ACHN (cell line): ENCODE measurements around the gene FGF11.
"Not testable (repeated sequence)": the region's sequence is repeated elsewhere in the genome, so short reads cannot be mapped to it uniquely, and the experiment has no call there.

Experiments
- DNase-seq: peaks from one replicate; pipeline ENCODE4 v3.0.0-alpha.2; 2015
- in situ Hi-C: cut with HindIII; loops from 2 replicates; pipeline ENCODE4 v1.10.0; 2017; ENCODE audit warnings: low sequenced_read_pairs, low pct_ligation_motif_present, low pct_unique_long_range_greater_than_20kb

Gene FGF11

GRCh38 chr17:7470457-7470973, 31.2 kb downstream of the FGF11 start:
- in situ Hi-C loops, DNase-seq: not testable (repeated sequence)

DNA sequence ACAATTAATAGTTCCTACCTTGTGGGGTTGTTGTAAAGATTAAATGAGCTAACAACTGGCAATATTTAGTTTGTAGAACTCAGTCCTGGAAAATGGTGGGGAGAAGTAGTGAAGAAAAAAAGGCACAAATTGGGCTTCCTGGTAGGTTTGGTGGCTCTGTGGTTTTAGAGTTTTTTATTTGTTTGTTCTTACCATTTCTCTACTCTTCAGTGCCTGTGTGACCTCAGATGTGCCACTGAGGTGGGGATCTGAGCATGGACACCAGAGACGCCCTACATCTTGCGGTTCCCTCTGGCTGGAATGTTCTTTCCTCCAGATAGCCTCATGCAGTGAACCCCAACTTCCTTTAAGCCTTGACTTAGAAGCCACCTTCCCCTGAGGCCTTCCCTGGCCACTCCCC, 32.4 kb downstream of the FGF11 start:
- no peak for DNase-seq
- in situ Hi-C loops, result no loop called here

DNA sequence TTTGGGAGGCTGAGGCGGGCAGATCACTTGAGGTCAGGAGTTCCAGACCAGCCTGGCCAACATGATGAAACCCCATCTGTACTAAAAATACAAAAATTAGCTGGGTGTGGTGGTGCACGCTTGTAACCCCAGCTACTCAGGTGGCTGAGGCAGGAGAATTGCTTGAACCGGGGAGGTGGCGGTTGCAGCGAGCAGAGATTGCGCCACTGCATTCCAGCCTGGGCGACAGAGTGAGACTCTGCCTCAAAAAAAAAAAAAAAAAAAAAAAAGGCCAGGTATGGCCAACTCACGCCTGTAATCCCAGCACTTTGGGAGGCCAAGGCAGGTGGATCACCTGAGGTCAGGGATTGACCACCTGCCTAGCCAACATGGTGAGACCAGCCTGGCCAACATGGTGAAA, 35.5 kb downstream of the FGF11 start:
- DNase-seq, in situ Hi-C loops: not testable (repeated sequence)

DNA sequence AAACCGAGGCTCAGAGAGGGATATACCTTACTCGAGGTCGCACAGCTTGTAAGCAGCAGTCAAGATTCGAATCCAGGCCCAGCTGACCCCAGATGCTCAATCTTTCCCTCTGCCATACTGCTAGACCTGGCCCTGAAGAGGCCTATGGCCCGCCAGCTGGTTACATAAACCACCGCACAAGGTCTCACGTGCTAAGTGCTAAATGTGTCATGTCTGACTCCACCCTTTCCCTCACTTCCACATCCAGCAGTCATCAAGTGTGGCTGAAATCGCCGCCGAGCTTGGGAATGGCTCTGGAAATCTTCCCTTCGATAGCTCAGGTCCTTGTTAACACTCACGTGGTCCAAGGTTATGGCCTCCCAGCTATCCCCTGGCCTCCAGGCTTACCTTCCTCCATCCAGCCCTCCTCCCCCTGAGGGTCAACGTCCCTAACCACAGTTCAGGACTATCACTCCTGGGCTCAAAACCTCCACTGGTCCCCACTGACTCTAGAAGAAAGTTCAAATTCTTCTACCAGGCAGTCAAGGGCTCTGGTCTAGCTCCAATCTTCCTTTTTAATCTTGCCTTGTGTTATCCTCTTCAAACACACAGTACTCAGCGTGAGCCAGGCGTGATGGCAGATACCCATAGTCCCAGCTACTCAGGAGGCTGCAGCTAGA, 36.6 kb downstream of the FGF11 start:
- no peak for DNase-seq
- in situ Hi-C loops, result no loop called here

GRCh38 chr17:7476494-7476893, 37.2 kb downstream of the FGF11 start:
- in situ Hi-C loops, result no loop called here
- peak; percentile 38 for DNase-seq

GRCh38 chr17:7476951-7477350, 37.6 kb downstream of the FGF11 start:
- no peak for DNase-seq
- in situ Hi-C loops, result no loop called here

- in situ Hi-C loops, result no loop called here
- DNase-seq, result no peak
Observed at GRCh38 chr17:7477392-7478275, 38.3 kb downstream of the FGF11 start.

- peak; percentile 37 for DNase-seq
- in situ Hi-C loops, result no loop called here
Observed at GRCh38 chr17:7478276-7479212, 39.2 kb downstream of the FGF11 start.

GRCh38 chr17:7479213-7480088, 40.1 kb downstream of the FGF11 start, which contains the start of gene ZBTB4:
Gene ZBTB4, minus strand, starts transcription at chr17:7479631. Its CDS starts 12,830 bp downstream, at chr17:7466801.
- DNase-seq, result peak; percentile 55
- in situ Hi-C loops, result no loop called here

DNA sequence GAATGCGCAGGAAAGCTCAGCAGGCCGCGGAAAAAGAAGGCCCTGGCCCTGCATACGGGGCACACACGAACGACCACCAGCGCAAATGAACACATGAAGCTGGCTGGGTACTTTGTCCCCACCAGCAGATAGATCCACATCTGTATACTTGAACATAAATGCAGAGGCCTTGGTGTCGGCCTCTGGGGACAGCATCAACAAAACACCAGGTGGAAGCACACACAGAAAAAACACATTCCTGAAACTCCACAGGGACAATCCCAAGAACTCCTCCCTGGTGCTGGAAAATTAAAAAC, 40.7 kb downstream of the FGF11 start:
- in situ Hi-C loops, result no loop called here
- no peak for DNase-seq

- in situ Hi-C loops, DNase-seq: not testable (repeated sequence)
Observed at GRCh38 chr17:7481275-7481674, 42.0 kb downstream of the FGF11 start, which contains the start of gene SLC35G6. Gene SLC35G6, plus strand, starts transcription at chr17:7481446. Its CDS starts 71 bp downstream, at chr17:7481517.

- DNase-seq, in situ Hi-C loops: not testable (repeated sequence)
Observed at GRCh38 chr17:7481842-7482741, 42.8 kb downstream of the FGF11 start.

DNA sequence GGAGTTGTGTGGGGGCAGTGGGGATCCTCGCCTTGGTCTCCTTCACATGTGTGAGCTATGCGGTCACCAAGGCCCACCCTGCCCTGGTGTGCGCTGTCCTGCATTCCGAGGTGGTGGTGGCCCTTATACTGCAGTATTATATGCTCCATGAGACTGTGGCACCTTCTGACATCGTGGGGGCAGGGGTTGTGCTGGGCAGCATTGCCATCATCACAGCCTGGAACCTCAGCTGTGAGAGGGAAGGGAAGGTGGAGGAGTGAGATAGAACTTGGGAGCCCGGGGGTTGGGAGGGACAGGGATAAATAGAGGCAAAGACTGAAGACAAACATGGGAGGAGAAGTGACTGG, 43.4 kb downstream of the FGF11 start:
- in situ Hi-C loops, DNase-seq: not testable (repeated sequence)

GRCh38 chr17:7483255-7484066, 44.1 kb downstream of the FGF11 start:
- peak; percentile 92 for DNase-seq
- in situ Hi-C loops, result no loop called here

DNA sequence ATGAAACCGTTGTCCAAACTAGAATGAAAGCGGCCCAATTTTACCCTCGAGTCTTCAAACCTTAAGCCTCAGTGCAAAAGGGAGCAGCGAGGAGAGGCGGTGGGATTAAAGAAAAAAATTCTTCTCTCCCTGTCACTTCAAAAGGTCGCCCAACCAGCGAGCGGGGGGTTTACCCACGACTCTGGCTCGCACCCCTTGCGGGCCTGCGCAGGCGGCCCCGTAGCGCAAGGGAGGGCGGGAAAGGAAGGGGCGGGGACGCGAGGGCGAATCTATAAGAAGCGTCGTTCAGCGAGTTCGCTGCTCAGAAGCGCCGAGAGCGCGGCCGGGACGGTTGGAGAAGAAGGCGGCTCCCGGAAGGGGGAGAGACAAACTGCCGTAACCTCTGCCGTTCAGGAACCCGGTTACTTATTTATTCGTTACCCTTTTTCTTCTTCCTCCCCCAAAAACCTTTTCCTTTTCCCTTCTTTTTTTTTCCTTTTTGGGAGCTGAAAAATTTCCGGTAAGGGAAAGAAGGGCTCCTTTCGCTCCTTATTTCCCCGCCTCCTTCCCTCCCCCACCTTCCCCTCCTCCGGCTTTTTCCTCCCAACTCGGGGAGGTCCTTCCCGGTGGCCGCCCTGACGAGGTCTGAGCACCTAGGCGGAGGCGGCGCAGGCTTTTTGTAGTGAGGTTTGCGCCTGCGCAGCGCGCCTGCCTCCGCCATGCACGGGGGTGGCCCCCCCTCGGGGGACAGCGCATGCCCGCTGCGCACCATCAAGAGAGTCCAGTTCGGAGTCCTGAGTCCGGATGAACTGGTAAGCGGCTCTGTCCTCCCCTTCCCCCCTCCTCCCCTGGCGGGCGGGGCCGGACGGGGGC, 45.0 kb downstream of the FGF11 start, which contains the start of gene POLR2A:
Gene POLR2A, plus strand, starts transcription at position 300 of the 852 bp plus-strand sequence.
- in situ Hi-C loops, result no loop called here
- DNase-seq, result peak; percentile 98
